HG02884 (cell line): Measurements from ENCODE around the gene FOXN3.

Experiments
- ATAC-seq: cut with Tn5 transposase; IDR thresholded peaks from one replicate; pipeline ENCODE4 v1.9.1; 2021; ENCODE audit warnings: mild to moderate bottlenecking, moderate library complexity; ENCODE audit not compliant: unreplicated experiment

Gene FOXN3

DNA sequence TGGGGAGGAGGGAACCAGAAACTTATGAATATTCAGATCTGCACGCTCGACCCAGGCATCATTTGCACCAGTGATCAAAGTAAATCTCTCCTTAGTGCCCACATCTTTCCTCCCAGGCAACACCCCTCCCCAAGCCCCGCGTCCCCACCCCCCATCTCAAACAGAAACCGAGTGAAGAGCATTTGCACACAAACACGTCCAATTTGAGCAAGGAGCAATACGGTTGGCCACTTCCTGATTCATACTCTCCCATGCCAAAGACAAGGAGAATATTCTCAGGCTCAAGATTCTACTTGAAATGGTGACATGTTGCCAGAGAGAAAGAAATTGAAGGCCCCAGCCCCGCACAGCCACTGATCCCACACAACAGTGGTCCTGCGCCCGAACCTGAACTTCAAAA lies 7.1 kb downstream of the FOXN3 start:
- no peak for ATAC-seq

DNA sequence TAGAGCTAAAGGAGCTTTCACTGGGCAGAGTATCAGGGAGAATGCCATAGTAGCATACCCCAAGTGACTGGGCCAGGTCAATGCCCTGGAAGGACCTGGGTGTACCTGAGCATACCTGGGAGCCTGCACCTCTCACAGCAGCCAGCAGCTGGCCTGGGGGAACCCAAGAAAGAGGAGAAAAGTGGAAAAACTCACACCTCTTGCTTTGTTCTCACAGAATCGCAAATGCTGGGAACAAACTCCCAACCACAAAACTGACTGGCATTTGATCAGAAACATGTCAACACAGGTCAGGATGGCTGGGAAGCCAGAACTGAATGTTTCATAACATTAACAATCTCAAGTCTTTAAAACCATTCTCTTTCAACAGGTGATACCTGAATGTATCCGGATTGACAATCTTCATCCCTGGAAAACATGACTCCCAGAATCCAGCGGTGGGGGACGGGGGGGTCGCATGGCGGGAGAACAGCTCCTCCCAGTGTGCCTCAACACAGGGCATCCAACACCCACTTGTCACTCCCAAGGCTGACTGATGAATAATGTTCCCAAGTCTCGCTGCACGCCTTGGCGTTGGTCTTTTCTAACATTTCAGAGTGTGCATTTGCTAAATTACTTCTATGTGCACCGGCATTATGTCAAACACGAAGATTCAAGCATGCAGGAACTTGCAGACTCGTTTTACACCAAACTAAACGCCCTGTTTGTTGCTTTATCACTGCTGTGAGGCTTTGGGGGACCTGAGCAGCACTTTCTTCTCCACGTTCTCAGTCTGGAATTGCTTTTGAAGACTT lies 7.9 kb downstream of the FOXN3 start:
- ATAC-seq: no peak

DNA sequence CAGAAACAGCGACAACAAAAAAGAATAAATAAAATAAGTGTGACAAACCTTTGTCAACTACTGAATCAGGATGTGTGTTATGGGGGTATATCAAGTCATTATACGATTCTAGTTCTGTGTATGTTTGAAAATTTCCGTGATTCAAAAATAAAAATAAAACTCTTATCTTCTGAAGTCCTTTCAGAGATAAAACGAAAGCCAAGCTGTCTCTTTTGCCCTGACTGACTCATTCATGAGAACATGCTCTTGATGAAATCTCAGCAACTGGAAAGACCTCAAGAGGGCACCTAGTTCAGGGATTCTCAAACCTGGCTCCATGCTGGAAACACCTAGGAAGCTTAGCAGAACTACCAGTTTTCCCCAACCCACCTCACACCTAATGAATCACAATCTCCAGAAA lies 9.2 kb downstream of the FOXN3 start:
- ATAC-seq: no peak

DNA sequence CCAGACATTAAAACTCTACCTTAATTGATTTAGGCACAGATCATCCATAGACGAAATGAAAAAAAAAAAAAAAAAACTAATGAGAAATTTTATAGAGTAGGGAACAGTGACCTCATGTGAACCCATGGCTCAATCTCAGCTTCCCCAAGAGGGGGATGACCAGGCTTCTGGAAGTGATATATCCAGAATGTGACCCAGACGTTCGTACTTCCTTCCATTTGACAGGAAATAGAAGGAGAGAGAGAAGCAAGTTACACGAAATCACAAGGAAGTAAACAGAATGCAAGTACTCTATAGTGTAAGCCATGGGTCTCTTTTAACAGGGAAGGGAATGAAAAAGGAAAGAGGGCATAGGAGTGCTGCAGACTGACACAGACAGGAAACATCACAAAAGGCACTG lies 10.1 kb downstream of the FOXN3 start:
- no peak for ATAC-seq

DNA sequence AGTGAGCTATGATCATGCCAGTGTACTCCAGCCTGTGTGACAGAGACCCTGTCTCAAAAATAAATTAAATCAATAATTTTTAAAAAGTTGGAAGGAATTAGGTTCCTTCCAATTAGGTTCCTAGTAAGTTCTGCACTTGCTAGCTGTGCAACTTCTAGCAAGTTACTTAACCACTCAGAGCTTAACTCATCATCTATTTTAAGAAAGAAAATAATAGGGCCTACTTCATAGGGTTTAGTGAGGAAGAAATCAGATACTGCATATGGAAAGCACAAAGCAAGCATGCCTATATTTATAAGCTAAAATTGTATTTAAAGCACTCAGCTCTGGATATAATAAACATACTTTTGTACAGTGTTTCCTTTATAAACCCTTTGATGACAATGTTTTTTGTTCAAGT lies 10.7 kb downstream of the FOXN3 start:
- ATAC-seq: no peak

DNA sequence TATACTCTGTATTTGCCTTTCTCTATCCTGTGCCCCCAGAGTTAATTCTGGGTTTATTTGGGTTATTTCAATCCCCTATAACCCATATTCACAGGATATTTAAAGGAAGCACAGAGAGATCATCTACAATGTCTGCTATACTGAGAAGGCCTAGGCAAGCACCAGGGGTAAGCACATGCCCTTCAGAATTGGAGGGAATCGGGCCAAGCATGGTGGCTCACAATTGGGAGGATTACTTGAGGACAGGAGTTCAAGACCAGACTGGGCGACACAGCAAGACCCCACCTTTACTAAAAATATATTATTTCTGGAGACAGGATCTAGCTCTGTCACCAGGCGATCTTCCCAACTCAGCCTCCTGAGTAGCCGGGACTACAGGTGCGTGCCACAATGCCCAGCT lies 11.3 kb downstream of the FOXN3 start:
- ATAC-seq: no peak

DNA sequence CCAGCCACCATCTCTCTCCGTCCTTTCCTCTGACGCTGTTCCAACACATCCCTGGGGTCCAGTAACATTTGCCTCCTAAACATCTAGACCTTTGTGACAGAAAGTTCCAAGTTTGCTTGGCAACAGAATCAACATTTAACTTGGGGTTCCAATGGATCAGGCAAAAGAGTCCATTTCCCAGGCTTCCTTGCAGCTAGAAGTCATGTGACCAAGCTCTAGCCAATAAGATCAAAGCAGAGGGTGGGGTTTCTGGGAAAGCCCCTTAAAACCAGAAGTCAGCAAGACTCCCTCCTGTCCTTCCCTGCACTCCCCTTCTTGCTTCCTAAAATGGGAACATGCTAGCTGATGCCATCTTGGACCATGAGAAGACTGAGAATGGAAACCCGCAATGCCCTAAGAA lies 14.7 kb downstream of the FOXN3 start:
- ATAC-seq: no peak

DNA sequence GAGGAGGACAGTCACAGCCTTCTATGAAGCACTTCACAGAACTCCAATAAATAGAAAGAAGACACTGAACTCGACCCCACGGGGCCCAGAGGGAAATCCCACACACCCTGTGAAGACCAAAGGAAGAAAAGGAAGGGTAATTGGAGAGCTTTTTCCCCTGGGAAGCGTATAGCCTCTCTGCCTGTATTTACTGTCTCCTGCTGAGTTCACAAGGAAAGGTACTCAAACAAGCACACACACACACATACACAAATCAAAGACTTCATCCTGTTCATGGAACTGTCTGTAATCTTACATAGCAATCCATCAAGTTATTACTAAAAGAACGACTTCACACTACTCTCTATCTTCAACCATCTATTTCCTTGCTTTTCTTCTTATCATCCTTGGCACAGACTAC lies 15.3 kb downstream of the FOXN3 start:
- no peak for ATAC-seq

DNA sequence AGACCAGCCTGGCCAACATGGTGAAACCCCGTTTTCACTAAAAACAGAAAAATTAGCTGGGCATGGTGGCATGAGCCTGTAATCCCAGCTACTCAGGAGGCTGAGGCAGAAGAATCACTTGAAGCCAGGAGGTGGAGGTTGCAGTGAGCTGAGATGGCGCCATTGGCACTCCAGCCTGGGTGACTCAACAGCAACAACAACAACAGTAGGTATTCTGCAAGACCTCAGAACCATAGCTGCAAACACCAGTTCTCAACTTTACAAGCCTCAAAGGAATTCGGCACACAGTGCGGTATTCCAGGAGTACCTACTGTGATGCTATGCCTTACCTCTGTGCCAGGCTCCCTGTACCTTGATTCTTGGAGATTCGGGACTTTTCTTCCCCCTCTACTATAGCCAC lies 15.8 kb downstream of the FOXN3 start:
- ATAC-seq: no peak

DNA sequence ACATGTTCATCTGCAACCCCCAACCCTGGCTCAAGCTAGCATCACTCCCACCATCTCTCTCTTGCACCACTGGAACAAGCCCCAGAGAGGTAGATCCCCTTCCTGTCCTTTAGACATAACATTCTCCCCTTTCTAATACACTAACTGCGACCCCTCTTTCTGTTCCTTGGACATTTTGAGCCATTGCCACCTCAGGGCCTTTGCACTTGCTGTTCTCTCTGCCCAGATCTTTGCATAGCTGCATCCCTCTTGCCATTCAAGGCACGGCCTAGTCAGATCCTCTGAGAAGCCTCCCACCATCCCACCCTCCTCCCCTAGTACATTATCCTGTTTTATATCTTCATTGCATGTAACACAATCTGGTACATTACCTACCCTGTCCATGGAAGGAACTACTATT lies 16.5 kb downstream of the FOXN3 start:
- no peak for ATAC-seq

DNA sequence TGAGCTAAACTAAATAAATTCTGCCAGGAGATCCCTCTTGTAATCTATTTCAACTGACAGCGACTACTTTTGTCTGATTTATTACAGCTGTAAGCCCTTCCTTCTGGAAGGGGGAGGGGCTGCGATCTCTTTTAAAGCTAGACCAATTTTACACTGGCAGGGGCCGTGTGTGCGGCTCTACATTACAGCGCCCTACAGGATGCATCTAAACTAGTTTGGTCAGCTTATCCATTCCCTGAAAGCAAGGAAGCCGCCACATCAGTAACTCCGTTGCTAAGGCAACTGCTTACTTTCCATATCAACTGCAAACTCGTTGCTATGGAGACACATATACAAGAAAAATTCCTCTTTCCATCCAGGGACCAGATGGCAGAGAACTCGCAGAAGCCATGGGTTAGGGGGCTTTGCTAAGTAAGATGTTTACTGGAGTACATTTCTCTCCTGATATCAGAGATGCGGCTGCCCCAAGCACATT lies 17.4 kb downstream of the FOXN3 start:
- no peak for ATAC-seq

DNA sequence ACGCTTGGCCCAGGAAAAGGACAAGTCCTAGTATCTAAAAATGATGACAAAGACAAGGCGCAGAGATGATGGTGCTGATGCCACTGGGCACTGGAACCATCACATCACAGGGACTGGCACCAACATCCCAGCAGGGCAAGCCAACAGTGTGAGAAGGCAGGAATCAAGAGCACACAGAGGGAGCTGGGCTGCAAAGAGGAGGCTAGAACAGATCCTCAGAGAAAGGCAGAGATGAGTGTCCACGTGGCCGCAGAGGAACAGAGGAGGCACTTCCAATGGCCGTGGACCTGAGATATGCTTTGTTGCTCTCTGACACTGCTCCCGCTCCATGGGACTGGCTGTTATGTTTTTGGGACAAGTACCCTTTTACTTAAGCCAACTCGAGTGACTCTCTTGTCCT lies 17.9 kb downstream of the FOXN3 start:
- ATAC-seq: no peak

DNA sequence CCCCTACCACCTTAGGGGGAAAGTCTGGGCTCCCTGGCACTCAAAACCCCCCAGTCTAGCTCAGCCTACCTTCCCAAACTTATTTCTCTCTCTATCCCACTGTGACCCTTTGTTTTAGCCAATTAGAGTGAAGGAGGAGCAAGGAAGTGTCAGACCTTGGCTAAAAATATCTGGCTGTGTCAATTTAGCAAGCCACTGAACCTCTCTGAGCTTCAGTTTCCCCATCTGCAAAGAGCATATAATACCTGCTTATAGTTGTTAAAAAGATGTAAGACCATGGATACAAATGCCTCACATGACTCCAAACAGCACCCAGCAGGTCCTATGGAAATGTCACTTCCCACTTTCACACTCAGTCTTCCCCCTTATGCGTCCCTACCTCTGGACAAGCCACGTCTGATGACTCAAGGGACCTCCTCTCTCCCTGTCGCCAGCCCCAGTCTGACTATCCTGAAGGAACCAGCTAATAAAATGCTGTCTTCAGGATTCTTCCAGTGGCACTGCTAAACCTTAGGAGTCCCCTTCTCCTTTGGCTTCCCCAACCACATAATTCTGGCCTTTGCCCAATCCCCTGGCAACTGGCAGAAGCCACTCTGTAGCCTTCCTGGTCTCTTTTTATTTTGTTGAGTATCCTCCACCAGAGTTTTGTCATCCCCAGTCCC lies 19.3 kb downstream of the FOXN3 start:
- ATAC-seq: no peak

DNA sequence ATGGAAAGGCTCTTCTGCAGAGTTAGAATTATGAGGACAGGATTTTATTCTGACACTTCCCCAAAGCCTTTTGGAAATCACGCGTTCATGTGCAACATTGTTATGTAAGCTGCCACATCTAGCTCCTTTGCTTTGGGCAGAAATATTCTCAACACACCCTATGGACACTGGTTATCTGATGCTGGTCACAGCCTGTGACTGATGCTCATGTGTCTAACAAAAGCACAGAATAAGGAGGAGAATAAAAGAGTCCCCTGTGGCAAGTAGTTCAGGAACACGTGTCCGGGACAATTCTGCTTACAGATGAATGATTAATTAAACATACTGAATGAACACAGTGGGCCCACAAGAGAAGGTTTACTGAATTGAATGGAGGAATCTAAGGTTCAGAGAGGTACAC lies 22.1 kb downstream of the FOXN3 start:
- no peak for ATAC-seq

DNA sequence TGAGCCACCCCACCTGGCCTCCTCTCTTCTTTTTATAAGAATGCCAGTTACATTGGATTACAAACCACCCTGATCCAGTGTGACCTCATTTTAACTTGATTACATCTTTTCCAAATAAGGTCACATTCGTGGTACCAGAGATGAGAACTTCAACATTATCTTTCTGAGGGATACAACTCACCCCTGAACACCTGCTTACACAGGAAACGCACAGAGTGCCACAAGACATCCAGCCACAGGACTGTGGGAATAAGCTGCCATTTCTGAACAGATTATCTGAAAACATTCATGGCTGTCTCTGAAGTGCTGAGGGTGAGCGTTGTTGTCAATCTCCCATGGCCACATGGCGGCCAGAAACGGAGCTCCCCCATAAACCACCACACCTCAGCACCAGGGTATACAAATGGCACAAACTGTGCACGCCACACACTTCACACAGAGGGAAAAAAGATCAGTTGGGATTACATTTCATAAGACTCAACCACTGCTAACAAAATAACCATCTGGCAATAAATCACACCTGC lies 23.7 kb downstream of the FOXN3 start:
- ATAC-seq: no peak

DNA sequence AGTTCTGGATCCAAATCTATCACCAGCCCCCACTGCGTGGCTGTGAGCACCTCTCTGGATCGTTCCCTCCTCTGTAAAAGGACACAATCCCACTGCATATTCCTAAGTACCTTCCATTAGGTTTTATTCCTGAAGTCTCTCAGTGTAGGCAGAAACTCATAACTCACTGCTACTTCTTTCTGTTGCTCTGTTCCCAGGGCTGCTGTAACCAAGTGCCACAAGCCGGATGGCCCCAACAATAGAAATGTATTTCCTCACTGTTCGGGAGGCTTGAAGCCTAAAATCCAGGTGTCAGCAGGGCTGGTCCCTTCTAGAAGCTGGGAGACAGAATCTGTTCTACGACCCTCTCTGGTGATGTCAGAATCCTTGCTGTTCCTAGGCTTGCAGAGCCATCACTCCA lies 24.9 kb downstream of the FOXN3 start:
- no peak for ATAC-seq

DNA sequence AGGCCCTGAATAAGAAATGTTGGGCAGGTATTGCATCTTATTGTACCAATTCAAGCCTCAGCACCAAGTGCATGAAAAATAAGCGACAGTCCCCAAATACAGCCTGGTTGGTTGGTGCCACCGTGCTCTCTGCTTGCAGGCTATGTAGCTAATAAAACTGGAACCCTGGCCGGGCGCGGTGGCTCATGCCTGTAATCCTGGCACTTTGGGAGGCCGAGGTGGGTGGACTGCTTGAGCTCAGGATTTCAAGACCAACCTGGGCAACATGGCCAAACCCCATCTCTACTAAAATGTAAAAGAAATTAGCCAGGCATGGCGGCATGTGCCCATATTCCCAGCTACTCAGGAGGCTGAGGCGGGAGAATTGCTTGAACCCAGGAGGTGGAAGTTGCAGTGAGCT lies 25.5 kb downstream of the FOXN3 start:
- ATAC-seq: no peak

DNA sequence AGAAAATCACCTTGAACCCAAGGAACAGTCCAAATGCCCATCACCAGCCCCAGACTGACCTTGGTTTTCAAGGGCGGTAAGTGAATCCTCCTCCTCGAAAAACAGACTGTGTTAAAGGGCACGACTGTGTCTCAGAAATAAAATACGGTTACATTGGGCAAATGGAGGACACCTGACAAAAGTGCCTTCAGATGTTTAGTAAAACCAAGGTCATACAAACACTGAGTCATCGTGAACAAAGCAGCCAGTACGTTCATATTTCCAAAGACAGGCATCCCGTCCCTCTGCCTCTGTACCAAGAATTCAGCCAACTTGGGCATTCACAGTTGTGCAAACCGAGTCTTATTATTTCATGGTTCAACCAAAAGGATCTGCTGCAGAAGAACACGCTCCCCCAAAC lies 25.9 kb downstream of the FOXN3 start:
- no peak for ATAC-seq

DNA sequence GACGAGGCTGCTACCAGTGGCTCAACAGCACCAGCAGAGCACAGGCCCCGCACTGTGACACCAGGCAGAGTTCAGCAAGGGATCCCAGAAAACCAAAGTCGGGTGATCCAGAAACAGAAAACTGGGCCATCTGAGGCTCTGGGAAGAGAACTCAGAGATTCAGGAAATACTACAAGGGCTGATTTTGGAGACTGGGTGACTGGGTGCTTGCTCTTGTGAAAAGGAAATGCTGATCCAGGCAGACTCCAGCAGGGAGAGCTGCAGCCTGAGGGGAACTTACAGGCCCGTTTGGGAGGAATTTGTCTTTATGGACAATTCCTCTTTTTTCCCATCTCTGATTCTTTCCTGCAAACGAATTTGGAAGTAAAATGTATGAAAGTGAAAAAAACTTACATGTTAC lies 28.2 kb downstream of the FOXN3 start:
- no peak for ATAC-seq

DNA sequence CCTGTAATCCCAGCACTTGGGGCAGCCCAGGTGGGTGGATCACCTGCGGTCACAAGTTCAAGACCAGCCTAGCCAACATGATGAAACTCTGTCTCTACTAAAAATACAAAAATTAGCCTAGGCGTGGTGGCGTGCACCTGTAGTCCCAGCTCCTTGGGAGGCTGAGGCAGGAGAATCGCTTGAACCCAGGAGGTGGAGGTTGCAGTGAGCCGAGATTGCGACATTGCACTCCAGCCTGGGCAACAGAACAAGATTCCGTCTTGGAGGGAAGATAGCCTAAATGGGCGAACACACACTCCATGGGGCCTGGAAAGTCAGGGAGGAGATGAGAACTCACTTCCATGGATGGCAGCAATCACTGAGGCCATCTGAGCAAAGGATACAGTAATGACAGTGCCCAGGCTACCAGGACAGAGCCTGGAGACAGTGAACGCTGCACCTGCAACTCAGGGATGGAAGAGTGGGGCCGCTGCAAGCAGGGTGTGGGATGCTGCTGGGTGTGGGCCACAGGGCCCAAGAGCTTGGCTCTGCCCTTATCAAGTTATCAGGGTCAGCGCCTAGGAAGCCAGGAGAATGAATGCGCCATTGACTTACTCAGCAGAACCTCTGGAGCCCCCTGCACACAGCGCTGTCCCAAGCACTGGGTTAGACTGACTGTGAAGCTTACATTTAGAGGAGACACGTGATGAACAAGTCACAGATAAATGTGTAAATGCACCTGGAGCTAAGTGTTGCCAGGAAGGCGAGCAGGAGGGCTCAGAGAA lies 28.9 kb downstream of the FOXN3 start:
- no peak for ATAC-seq

DNA sequence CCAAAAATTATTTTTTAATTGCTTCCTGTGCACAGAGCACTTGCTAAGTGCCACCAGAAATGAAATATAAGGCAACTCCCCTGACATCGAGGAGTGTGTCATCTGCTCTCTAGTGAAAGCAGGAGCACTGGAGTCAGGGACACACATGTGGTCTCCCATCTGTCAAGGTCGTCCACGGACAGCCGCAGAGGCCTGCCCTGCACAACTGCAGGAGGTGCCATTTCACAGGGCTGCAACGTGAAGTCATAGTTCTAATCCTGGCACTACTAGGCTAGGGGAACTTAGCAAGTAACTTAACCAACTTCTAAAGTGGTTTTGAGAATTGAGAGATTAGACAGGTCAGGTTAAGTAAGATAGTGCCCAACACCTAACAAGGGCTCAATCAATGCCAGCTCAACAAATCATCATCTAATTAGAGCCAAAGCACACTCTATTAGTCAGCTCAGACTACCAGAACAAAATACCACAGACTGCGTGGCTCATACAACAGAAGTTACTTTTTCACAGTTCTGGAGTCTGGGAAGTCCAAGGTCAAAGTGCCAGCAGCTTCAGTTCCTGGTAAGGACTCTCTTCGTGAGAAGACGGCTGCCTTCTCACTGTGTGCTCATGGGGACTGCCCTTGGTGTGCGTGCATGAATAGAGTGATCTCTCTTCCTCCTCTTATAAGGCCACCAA lies 30.7 kb downstream of the FOXN3 start:
- no peak for ATAC-seq
